ENCODE data around the gene LCE7A.

Gene LCE7A

DNA sequence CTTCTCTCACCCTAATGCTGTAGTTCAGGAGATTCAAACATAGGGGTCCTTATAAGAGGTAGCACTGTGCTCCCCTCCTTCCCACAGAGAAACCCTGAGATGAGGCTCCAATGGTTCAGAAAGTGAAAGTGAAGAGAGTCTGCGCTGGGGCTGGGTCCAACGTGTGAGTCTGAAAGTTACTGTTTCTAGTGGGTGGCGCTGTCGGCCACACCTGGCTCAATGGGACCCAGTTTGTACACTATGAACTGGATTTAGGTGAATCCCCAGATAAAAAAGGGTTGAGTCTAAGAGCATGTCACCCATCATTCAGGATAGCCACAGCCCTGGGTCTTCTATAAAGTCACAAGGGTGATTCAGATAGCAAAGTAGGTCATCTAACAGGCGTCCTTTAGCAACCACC, 21.1 kb downstream of the LCE7A start:
- DNase-seq, result no peak

GRCh38 chr1:152884085-152884484, 24.3 kb downstream of the LCE7A start:
- no peak for DNase-seq

DNA sequence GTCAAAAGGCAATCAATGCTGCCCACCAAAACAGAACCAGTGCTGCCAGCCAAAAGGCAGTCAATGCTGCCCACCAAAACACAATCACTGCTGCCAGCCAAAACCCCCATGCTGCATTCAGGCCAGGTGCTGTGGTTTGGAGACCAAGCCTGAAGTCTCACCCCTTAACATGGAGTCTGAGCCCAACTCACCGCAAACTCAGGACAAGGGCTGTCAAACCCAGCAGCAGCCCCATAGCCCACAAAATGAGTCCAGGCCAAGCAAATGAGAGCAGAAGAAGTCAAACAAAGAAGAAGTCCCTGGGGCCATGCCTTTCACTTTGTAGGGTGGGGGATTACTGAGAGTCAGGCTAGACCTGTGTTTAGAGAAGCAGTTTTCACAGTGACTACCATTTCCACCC, 24.7 kb downstream of the LCE7A start:
- DNase-seq, result no peak

- DNase-seq, result no peak
Observed at GRCh38 chr1:152884966-152885624, 25.3 kb downstream of the LCE7A start.

DNA sequence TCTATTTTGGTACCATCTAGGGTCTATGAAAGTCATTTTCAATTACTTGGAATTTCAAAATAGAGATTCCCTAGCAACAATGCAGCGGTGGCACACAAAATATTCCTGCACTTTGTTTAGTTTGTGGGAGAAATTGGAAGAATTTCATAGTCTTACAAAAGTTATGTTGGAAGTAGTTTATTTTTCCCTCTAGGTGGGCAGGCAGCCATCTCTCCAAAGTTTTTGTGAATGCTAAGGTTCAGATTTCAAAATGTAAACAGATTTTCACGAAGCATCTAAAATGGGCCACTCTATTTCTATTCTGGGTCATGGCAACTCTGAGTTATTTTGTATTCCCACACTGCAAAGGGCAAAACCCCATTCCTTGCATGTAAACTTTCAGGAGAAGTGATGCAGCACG, 26.3 kb downstream of the LCE7A start:
- no peak for DNase-seq

- DNase-seq, result no peak
Observed at GRCh38 chr1:152886758-152887409, 27.1 kb downstream of the LCE7A start.

DNA sequence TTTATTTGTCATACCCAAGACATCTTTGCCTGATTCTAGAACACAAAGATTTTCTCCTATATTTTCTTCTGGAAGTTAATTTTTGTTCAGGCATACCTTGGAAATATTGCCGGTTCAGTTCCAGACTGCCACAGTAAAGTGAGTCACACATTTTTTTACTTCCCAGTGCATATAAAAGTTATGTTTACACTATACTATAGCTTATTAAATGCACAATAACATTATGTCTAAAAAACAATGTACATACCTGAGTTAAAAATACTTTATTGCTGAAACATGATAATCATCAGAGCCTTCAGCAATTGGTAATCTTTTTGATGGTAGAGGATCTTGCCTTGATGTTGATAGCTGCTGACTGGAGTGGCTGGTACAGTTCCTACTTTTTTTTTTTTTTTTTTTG, 28.3 kb downstream of the LCE7A start:
- DNase-seq, result no peak

DNA sequence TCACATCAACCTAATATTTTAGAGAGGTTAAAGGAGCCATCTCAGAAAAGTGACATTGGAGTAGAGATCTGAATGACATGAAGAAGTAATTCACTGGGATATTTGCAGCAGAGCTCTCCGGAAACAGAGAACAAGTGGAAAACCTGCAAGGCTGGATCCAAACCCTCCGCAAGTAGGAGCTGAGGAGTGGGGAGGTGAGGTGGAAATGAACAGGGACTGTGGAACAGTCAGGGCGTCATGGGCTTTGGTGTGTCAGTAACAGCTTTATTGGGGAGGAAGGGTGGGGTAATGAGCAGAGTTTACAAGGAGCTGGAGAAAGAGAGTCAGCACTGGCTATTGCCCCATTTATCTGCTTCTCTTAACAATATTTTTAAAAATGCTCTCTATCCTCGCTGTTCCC, 39.2 kb downstream of the LCE7A start:
- no peak for DNase-seq

DNA sequence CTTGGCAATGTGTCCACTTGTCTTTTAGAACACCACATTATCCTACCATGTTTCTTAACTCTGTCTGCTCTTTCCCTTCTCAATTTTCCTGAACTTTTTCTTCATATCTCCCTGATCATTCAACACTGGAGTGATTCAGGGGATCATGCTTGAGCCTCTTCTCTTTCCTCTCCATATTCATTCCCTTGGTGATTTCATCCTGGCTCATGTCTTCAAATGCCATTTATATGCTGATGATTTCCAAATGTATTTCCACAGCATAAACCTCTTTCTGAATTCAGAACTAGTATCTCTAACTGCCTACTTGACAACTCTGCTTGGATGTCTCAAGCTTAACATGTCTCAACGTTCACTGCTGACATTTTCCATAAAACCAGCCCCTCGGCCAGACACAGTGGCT, 40.1 kb downstream of the LCE7A start:
- no peak for DNase-seq

DNA sequence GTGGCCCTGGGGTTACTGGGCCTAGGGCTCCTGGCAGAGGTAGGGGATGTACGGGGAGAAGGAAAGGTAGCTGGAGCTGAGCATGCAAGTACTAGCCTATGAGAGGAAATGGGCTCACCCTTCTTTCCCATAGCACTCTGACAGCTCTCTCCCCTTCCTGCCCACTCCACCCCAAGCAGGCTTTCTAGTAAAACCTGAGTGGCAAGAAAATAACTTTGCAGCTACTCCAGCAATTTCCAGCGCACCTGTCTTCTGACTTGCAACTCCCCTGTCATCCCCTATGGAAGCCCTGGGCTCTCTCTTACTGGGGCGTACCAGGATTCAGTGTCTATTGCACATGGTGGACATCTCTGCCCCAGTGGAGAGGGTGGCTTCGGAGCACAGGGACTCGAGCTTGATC, 41.8 kb downstream of the LCE7A start:
- no peak for DNase-seq

DNA sequence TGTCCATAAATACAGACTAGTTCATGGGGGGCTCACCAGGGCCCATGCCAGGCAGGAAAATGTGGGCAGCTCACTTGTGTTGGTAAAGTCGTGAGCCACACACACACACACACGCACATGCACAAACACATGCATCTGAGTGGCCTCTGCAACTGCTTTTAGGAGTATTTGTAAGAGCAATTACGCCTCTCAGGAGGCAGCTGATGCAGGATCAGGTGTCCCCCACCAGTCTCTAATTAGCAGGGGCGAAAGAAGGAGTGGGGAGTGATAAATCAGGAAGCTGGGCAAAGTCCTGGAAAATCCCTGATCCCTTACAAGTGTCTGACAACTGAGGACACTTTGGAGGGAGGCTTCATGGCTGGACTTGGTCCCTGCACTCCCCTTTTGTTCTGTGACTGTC, 42.8 kb downstream of the LCE7A start:
- DNase-seq, result no peak

DNA sequence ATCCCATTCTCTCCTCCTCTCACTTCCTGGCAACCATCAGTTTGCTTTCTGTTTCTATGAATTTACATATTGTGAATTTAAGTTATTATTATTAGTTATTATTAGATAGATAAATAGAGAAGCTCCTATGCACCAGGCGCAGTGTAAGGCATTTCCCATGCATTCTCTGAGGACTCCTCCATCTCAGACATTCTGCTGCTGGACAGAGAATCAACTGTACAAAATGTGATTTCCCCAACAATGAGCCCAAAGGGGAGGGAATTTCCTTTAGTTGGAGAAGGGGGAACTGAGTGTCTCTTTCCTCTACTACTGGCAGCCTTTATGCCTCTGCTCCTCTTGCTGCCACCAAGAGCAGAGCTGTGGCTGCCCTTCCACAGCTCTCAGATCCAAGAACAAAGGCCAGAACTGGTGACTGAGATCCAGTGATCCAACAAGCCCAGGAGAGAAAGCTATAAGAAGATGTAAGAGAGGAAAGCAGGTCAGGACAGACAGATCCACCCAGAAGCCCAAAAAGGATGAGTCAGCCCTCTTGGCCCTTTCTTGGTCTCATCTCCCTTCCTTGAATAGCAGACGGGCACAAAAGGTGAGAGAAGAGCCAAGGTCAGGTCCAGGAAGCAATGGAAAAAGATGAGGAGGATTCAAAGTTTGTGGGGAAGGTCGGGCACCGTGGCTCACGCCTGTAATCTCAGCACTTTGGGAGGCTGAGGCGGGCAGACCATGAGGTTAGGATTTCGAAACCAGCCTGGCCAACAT, 45.1 kb downstream of the LCE7A start:
- DNase-seq, result no peak

DNA sequence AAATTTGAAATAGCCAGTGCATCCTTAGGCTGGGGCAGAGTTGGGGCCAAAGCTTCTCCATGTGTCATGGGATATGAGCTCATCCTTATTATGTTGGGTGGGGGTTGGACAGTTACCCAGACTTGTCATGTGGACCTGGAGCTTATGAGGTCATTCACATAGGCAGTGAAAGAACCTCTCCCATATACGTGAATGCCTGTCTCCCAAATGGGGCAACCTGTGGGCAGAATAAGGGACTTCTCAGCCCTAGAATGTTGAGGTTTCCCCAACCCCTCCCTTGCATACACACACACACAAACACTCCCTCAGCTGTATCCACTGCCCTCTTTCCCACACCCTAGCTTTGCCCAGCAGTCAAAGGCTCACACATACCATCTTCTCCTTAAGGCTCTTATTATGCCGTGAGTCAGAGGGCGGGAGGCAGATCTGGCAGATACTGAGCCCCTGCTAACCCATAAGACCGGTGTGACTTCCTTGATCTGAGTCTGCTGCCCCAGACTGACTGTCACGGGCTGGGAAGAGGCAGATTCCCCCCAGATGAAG, 46.3 kb downstream of the LCE7A start:
- DNase-seq, result no peak

DNA sequence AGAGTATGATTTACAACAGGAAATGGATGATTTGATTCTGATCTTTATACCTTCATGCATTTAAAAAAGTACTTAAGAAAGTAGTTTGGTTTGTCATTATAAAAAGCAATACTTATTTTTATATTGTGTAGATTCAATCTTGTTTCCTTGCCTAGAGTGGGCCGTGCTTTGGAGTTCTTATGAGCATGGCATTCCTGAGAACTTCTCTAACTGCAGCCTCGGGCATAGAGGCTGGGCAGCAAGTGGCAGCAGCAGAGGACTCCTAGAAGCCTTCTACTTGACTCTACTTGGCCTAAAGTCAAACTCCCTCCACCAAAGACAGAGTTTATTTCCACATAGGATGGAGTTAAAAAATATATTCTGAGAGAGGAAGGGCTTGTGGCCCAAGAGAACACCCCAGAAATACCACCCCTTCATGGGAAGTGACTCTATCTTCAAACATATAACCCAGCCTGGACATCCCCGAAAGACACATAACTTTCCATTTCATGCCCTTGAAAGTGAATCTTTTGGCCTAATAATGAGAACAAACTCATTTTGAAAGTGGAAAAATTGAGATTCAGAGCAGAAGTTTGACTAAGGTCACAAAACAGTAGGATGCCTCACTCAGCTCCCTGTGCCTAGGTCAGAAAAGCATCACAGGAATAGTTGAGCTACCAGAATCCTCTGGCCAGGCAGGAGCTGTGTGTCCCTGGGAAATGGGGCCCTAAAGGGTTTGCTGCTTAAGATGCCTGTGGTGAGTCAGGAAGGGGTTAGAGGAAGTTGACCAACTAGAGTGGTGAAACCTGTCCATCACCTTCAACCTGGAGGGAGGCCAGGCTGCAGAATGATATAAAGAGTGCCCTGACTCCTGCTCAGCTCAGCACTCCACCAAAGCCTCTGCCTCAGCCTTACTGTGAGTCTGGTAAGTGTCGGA, 48.1 kb downstream of the LCE7A start, which contains the start of gene IVL:
Gene IVL (plus strand): TSS at position 861 of the 916 bp plus-strand sequence. CDS start 1,252 bp downstream, outside the sequence.
- no peak for DNase-seq

GRCh38 chr1:152909206-152909605, 49.4 kb downstream of the LCE7A start:
- no peak for DNase-seq

Data from CD4-positive, alpha-beta T cell treated with Interferon alpha-2 for 1 hour (primary cell).